Activated CD4-positive, alpha-beta T cell treated with anti-CD3 and anti-CD28 coated beads, Interleukin-2, amount 10 ng/mL, durations not matched to agents 7 days and 5 days (primary cell): Measurements from ENCODE around the gene DPT. TPM values are rescaled to one million over a fixed set of nuclear protein-coding genes. Genes with fewer than 3 reads are reported as not detected.

ENCODE experiments used
- CTCF ChIA-PET: fragments of 350-600 bp; sonication (Branson Sonifier 250); formaldehyde crosslinking; loops from one replicate; lab custom pipeline; 2021; ENCODE audit warnings: antibody characterized with exemption; lab: Charles Lee
- POLR2A ChIA-PET: fragments of 350-600 bp; sonication (Branson Sonifier 250); formaldehyde crosslinking; loops from one replicate; lab custom pipeline; 2021; ENCODE audit warnings: antibody characterized with exemption; lab: Charles Lee
- DNase-seq: peaks from one replicate; pipeline ENCODE4 v3.0.0-alpha.2; 2020
- H3K27ac Mint-ChIP-seq: one replicate; pipeline ENCODE4 v1.8.0; 2021; ENCODE audit warnings: mild to moderate bottlenecking, moderate library complexity, mixed read lengths
- H3K27me3 Mint-ChIP-seq: one replicate; pipeline ENCODE4 v1.8.0; 2021; ENCODE audit warnings: mixed read lengths
- H3K36me3 Mint-ChIP-seq: one replicate; pipeline ENCODE4 v1.8.0; 2021; ENCODE audit warnings: low read depth, mixed read lengths
- H3K4me1 Mint-ChIP-seq: one replicate; pipeline ENCODE4 v1.8.0; 2021; ENCODE audit warnings: mixed read lengths
- H3K4me3 Mint-ChIP-seq: one replicate; pipeline ENCODE4 v1.8.0; 2021; ENCODE audit warnings: mild to moderate bottlenecking, moderate library complexity, mixed read lengths
- H3K9me3 Mint-ChIP-seq: one replicate; pipeline ENCODE4 v1.8.0; 2021; ENCODE audit warnings: mixed read lengths
- total RNA-seq, 2 experiments: library from RNA; stranded (reverse); gene quantifications; one replicate each; pipeline ENCODE4 v1.2.3, GENCODE V29; 2021

DPT gene
- total RNA-seq, 2 experiments from 2014 or later, result not detected

- ChIA-PET CTCF (no interaction called here), POLR2A (no interaction called here)
- no peak for DNase-seq
- H3K27ac Mint-ChIP-seq, result no peak overlapping the region
- H3K4me3 Mint-ChIP-seq, result no peak overlapping the region
- no peaks in the 10 kb centered on the region for H3K36me3 Mint-ChIP-seq
- H3K4me1 Mint-ChIP-seq, result no peaks in the 10 kb centered on the region
- H3K27me3 Mint-ChIP-seq, result peaks cover 11% of the 10 kb centered on the region
- no peaks in the 10 kb centered on the region for H3K9me3 Mint-ChIP-seq
Observed at GRCh38 chr1:168664069-168664834, 64.8 kb downstream of the DPT start.

GRCh38 chr1:168656485-168656884 lies 72.5 kb downstream of the DPT start:
- Mint-ChIP-seq H3K9me3 (no peaks in the 10 kb centered on the region), H3K4me1 (no peaks in the 10 kb centered on the region)
- CTCF ChIA-PET, result no interaction called here

GRCh38 chr1:168654198-168654915 lies 74.6 kb downstream of the DPT start:
- CTCF ChIA-PET, result interaction anchor here (1.5 to 1.6 kb wide), 2 partner anchors 13 to 17 kb away, joined by 3 to 6 read pairs; no protein-coding TSS in a partner anchor

More at GRCh38 chr1:168656485-168656884, 72.5 kb downstream of the DPT start:
- peaks cover 14% of the 10 kb centered on the region for H3K27me3 Mint-ChIP-seq
- DNase-seq, result no peak
- POLR2A ChIA-PET, result no interaction called here
- no peak overlapping the region for H3K4me3 Mint-ChIP-seq
- H3K36me3 Mint-ChIP-seq, result no peaks in the 10 kb centered on the region
- no peak overlapping the region for H3K27ac Mint-ChIP-seq

GRCh38 chr1:168653567-168653966 lies 75.4 kb downstream of the DPT start:
- DNase-seq, result no peak
- Mint-ChIP-seq H3K4me1 (no peaks in the 10 kb centered on the region), H3K4me3 (no peak overlapping the region), H3K27ac (no peak overlapping the region), H3K27me3 (peaks cover 21% of the 10 kb centered on the region), H3K9me3 (no peaks in the 10 kb centered on the region), H3K36me3 (no peaks in the 10 kb centered on the region)
- POLR2A ChIA-PET, result no interaction called here
- CTCF ChIA-PET, result interaction anchor here (1.5 kb wide), 1 partner anchor 14 kb away, joined by 3 read pairs; no protein-coding TSS in a partner anchor

More at GRCh38 chr1:168654198-168654915, 74.6 kb downstream of the DPT start:
- Mint-ChIP-seq H3K27ac (no peak overlapping the region), H3K27me3 (peaks cover 21% of the 10 kb centered on the region), H3K4me1 (no peaks in the 10 kb centered on the region), H3K36me3 (no peaks in the 10 kb centered on the region), H3K4me3 (no peak overlapping the region), H3K9me3 (no peaks in the 10 kb centered on the region)
- DNase-seq, result no peak
- POLR2A ChIA-PET, result no interaction called here

GRCh38 chr1:168645721-168646120 lies 83.3 kb downstream of the DPT start:
- Mint-ChIP-seq H3K4me1 (no peaks in the 10 kb centered on the region), H3K9me3 (no peaks in the 10 kb centered on the region), H3K27me3 (peaks cover 13% of the 10 kb centered on the region), H3K27ac (no peak overlapping the region), H3K36me3 (no peaks in the 10 kb centered on the region), H3K4me3 (no peak overlapping the region)
- DNase-seq, result no peak
- POLR2A ChIA-PET, result interaction anchor here (0.6 kb wide), 1 partner anchor 1739 kb away, joined by 3 read pairs; no protein-coding TSS in a partner anchor
- CTCF ChIA-PET, result interaction anchor here (0.7 to 0.9 kb wide), 2 partner anchors 9 to 82 kb away, joined by 4 to 5 read pairs; no protein-coding TSS in a partner anchor

Other genes starting within 250 kb of the DPT start
- gene XCL2, start 185.2 kb downstream of the DPT start, total RNA-seq, result not detected
- gene XCL1, start 152.6 kb downstream of the DPT start, total RNA-seq, result under 1 TPM in 1 of 2 experiments, not detected in 1; 0.15 TPM